HepG2 (cell line): ENCODE results near the gene CARMIL3. TPM values are rescaled to one million over a fixed set of nuclear protein-coding genes. Genes with fewer than 3 reads are reported as not detected.

Source experiments
- DNMT1 ChIP-seq: sonication (generic); formaldehyde crosslinking; IDR thresholded peaks from 2 replicates; pipeline ENCODE4 v1.5.1; 2020; ENCODE audit warnings: mild to moderate bottlenecking, missing genetic modification reagents
- DR1 ChIP-seq: sonication (generic); formaldehyde crosslinking; IDR thresholded peaks from 2 replicates; pipeline ENCODE4 v1.8.0; 2021; ENCODE audit warnings: mild to moderate bottlenecking, missing genetic modification reagents, inconsistent platforms
- ELF1 ChIP-seq: sonication (generic); formaldehyde crosslinking; IDR thresholded peaks from 2 replicates; pipeline ENCODE4 v1.4.0; 2020; ENCODE audit warnings: missing genetic modification reagents
- ISX ChIP-seq: sonication (generic); formaldehyde crosslinking; conservative IDR thresholded peaks from 2 replicates; pipeline ENCODE4 v1.5.0; 2020; ENCODE audit warnings: missing genetic modification reagents
- JDP2 ChIP-seq: sonication (generic); formaldehyde crosslinking; IDR thresholded peaks from 2 replicates; pipeline ENCODE4 v1.8.1; 2022; ENCODE audit warnings: missing genetic modification reagents, borderline replicate concordance
- LCORL ChIP-seq, 2 experiments: fragments of 450-650 bp in 1 of 2; sonication (generic) in 1 of 2; formaldehyde crosslinking in 1 of 2; IDR thresholded peaks; 2 replicates each; pipeline versions ENCODE4 v1.5.0 to v1.6.1; 2017 to 2020; ENCODE audit warnings: antibody characterized with exemption in 1 of 2, missing genetic modification reagents in 1 of 2
- NCOA5 ChIP-seq: sonication (generic); formaldehyde crosslinking; IDR thresholded peaks from 2 replicates; pipeline ENCODE4 v1.4.0; 2020; ENCODE audit warnings: missing genetic modification reagents
- NR2C2 ChIP-seq: sonication (generic); formaldehyde crosslinking; IDR thresholded peaks from 2 replicates; pipeline ENCODE4 v1.4.0; 2020; ENCODE audit warnings: missing genetic modification reagents, mild to moderate bottlenecking, moderate library complexity, borderline replicate concordance
- RCOR2 ChIP-seq: IDR thresholded peaks from 2 replicates; pipeline ENCODE4 v1.6.1; 2016; ENCODE audit warnings: missing biosample characterization, missing genetic modification reagents
- SMAD1 ChIP-seq: sonication (generic); formaldehyde crosslinking; IDR thresholded peaks from 2 replicates; pipeline ENCODE4 v1.4.0; 2020; ENCODE audit warnings: missing genetic modification reagents, low read depth, mild to moderate bottlenecking, borderline replicate concordance
- ZBTB10 ChIP-seq: sonication (generic); formaldehyde crosslinking; IDR thresholded peaks from 2 replicates; pipeline ENCODE4 v1.4.0; 2020; ENCODE audit warnings: missing genetic modification reagents, borderline replicate concordance
- ZNF234 ChIP-seq: sonication (generic); formaldehyde crosslinking; conservative IDR thresholded peaks from 2 replicates; pipeline ENCODE4 v1.5.1; 2020; ENCODE audit warnings: mild to moderate bottlenecking, missing genetic modification reagents
- ZNF513 ChIP-seq: sonication (generic); formaldehyde crosslinking; conservative IDR thresholded peaks from 2 replicates; pipeline ENCODE4 v1.5.0; 2020; ENCODE audit warnings: missing genetic modification reagents
- ZNF557 ChIP-seq: sonication (generic); formaldehyde crosslinking; IDR thresholded peaks from 2 replicates; pipeline ENCODE4 v1.4.0; 2020; ENCODE audit warnings: missing genetic modification reagents
- ZNF761 ChIP-seq: sonication (generic); formaldehyde crosslinking; conservative IDR thresholded peaks from 2 replicates; pipeline ENCODE4 v1.4.0; 2020; ENCODE audit warnings: mild to moderate bottlenecking, missing genetic modification reagents
- ZNF777 ChIP-seq: sonication (generic); formaldehyde crosslinking; IDR thresholded peaks from 2 replicates; pipeline ENCODE4 v1.4.0; 2020; ENCODE audit warnings: missing genetic modification reagents
- ZNF816 ChIP-seq: sonication (generic); formaldehyde crosslinking; IDR thresholded peaks from 2 replicates; pipeline ENCODE4 v1.8.0; 2022; ENCODE audit warnings: missing genetic modification reagents, mild to moderate bottlenecking, borderline replicate concordance
- polyA plus RNA-seq, 8 experiments: library from polyadenylated mRNA; depleted of rRNA in 3 of 8; stranded (reverse) in 7 of 8; unstranded in 1 of 8; fragments of >200 nt; fragmentation: Illumina TruSeq in 4 of 8; extraction: Trizol in 4 of 8; gene quantifications; 2 replicates each; pipeline versions ENCODE4 v1.2.1 to v1.2.3, GENCODE V29; 2011 to 2016; ENCODE audit warnings: low read depth in 4 of 8, missing spikeins in 1 of 8, mixed read lengths in 1 of 8; ENCODE audit not compliant: insufficient read depth in 1 of 8
- total RNA-seq, 5 experiments: library from RNA; depleted of rRNA; stranded (reverse); fragments of >200 nt; fragmentation: Illumina TruSeq; extraction: Trizol; gene quantifications; 2 replicates each; pipeline ENCODE4 v1.2.3, GENCODE V29; 2016; ENCODE audit warnings: low read depth in 1 of 5
- TF ChIP-seq, protein P1 (sequence below): IDR thresholded peaks from 2 replicates; pipeline ENCODE4 v1.6.1; 2016; ENCODE audit warnings: missing biosample characterization, missing genetic modification reagents, low read depth
- TF ChIP-seq, protein P2 (sequence below): sonication (generic); formaldehyde crosslinking; IDR thresholded peaks from 2 replicates; pipeline ENCODE4 v1.8.0; 2022; ENCODE audit warnings: mild to moderate bottlenecking, missing genetic modification reagents
- TF ChIP-seq, protein P3 (sequence below): IDR thresholded peaks from 2 replicates; pipeline ENCODE4 v1.6.1; 2016; ENCODE audit warnings: mild to moderate bottlenecking

Gene CARMIL3
- total and polyA plus RNA-seq, 2 of the 13 experiments (the other 11 are each of a cell fraction or from before 2014, with no cell fraction given): 0.27 to 0.55 TPM

GRCh38 chr14:24051789-24052655, at the start of gene CARMIL3 (continued):
- peak; percentile 60; the same call in 1 of the 2 replicates for TF ChIP-seq ELF1 (CRISPR knock-in tag)
- TF ChIP-seq LCORL (IDR thresholded peaks at IDR 0.05): no peak
- TF ChIP-seq LCORL (CRISPR knock-in tag; IDR thresholded peaks at IDR 0.05): peak; percentile 76; the same call in 1 of the 2 replicates
- peak; percentile 61; the same call in 1 of the 2 replicates for TF ChIP-seq SMAD1 (CRISPR knock-in tag)
- no peak for TF ChIP-seq ZNF513 (CRISPR knock-in tag)
- TF ChIP-seq ZNF234 (CRISPR knock-in tag): peak; percentile 91
- TF ChIP-seq NCOA5 (CRISPR knock-in tag): no peak
- TF ChIP-seq ZBTB10 (CRISPR knock-in tag): no peak; the same call in 1 of the 2 replicates
- peak; percentile 83 for TF ChIP-seq ISX (CRISPR knock-in tag)
- TF ChIP-seq ZNF777 (CRISPR knock-in tag): peak; percentile 99
- TF ChIP-seq, protein P1, sequence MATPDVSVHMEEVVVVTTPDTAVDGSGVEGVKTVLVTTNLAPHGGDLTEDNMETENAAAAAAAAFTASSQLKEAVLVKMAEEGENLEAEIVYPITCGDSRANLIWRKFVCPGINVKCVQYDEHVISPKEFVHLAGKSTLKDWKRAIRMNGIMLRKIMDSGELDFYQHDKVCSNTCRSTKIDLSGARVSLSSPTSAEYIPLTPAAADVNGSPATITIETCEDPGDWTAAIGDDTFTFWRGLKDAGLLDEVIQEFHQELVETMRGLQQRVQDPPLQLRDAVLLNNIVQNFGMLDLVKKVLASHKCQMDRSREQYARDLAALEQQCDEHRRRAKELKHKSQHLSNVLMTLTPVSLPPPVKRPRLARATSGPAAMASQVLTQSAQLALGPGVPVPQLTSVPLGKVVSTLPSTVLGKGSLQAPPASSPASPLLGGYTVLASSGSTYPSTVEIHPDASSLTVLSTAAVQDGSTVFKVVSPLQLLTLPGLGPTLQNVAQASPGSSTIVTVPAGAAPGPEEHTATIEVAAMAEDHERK: no peak
- TF ChIP-seq DNMT1 (CRISPR knock-in tag): peak; percentile 91
- no peak; the same call in 1 of the 2 replicates for TF ChIP-seq RCOR2
- no peak for TF ChIP-seq ZNF816 (CRISPR knock-in tag)
- TF ChIP-seq, protein P2, sequence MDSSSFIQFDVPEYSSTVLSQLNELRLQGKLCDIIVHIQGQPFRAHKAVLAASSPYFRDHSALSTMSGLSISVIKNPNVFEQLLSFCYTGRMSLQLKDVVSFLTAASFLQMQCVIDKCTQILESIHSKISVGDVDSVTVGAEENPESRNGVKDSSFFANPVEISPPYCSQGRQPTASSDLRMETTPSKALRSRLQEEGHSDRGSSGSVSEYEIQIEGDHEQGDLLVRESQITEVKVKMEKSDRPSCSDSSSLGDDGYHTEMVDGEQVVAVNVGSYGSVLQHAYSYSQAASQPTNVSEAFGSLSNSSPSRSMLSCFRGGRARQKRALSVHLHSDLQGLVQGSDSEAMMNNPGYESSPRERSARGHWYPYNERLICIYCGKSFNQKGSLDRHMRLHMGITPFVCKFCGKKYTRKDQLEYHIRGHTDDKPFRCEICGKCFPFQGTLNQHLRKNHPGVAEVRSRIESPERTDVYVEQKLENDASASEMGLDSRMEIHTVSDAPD (CRISPR knock-in tag): no peak
- peak; percentile 71 for TF ChIP-seq ZNF761 (CRISPR knock-in tag)
- TF ChIP-seq, protein P3, sequence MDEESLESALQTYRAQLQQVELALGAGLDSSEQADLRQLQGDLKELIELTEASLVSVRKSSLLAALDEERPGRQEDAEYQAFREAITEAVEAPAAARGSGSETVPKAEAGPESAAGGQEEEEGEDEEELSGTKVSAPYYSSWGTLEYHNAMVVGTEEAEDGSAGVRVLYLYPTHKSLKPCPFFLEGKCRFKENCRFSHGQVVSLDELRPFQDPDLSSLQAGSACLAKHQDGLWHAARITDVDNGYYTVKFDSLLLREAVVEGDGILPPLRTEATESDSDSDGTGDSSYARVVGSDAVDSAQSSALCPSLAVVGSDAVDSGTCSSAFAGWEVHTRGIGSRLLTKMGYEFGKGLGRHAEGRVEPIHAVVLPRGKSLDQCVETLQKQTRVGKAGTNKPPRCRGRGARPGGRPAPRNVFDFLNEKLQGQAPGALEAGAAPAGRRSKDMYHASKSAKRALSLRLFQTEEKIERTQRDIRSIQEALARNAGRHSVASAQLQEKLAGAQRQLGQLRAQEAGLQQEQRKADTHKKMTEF (CRISPR knock-in tag): peak; percentile 53
- no peak for TF ChIP-seq NR2C2 (CRISPR knock-in tag)
- 0 out of 2 replicates have a peak, but pooled peaks have one; percentile 84 for TF ChIP-seq ZNF557 (CRISPR knock-in tag)
- TF ChIP-seq DR1 (CRISPR knock-in tag): no peak; the same call in 1 of the 2 replicates
- TF ChIP-seq JDP2 (CRISPR knock-in tag): no peak; the same call in 1 of the 2 replicates
